Peyer's patch (tissue), 4 donors: ENCODE data around the gene HAND2.

ENCODE experiments used
- POLR2A ChIP-seq, 2 donors: fragments of 450-650 bp; IDR thresholded peaks; one replicate each; pipeline ENCODE4 v1.5.1; 2017; ENCODE audit warnings: antibody characterized with exemption in 2 of 2, mild to moderate bottlenecking in 2 of 2, moderate library complexity in 2 of 2
- TF ChIP-seq, protein P1 (sequence below), 6 experiments: fragments of 450-650 bp in 4 of 6; fragments of 200-600 bp in 2 of 6; sonication (generic) in 1 of 6; IDR thresholded peaks; one replicate each; pipeline ENCODE4 v1.5.1; 2017 to 2019; ENCODE audit warnings: antibody characterized with exemption in 6 of 6, mild to moderate bottlenecking in 3 of 6, moderate library complexity in 1 of 6

DNA sequence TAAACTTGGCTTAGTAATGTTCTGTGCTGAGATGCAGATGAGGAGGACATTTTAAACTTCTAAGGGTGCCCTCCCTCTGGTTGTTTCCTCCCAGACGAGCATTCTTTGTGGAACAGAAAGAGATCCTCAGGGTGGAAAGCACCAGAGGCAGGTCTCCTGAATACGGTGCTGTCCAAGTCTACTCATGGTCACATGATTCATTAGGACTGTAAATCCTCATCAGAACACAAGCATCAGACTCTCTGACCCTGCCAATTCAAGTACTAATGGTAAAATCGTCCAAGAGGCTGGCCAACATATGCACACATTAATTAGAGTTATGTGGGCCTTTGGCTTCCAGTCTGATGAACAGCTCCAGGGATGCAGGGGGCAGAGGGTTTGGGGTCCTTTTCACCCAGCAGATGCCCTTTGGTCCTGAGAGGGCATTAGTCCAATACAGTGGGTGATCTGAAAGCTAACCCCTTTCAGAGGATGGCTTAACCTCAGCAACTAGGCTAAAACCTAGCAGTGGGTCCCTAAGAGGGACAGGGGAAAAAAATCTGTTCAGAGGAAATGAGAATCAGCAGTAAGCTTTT is 18.2 kb downstream of the HAND2 start:
- TF ChIP-seq, protein P1, sequence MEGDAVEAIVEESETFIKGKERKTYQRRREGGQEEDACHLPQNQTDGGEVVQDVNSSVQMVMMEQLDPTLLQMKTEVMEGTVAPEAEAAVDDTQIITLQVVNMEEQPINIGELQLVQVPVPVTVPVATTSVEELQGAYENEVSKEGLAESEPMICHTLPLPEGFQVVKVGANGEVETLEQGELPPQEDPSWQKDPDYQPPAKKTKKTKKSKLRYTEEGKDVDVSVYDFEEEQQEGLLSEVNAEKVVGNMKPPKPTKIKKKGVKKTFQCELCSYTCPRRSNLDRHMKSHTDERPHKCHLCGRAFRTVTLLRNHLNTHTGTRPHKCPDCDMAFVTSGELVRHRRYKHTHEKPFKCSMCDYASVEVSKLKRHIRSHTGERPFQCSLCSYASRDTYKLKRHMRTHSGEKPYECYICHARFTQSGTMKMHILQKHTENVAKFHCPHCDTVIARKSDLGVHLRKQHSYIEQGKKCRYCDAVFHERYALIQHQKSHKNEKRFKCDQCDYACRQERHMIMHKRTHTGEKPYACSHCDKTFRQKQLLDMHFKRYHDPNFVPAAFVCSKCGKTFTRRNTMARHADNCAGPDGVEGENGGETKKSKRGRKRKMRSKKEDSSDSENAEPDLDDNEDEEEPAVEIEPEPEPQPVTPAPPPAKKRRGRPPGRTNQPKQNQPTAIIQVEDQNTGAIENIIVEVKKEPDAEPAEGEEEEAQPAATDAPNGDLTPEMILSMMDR (IDR thresholded peaks at IDR 0.05), result no peak
- no peak for TF ChIP-seq POLR2A (IDR thresholded peaks at IDR 0.05)
